Measurements from ENCODE around the gene COX8A. TPM values are rescaled to one million over a fixed set of nuclear protein-coding genes. Genes with fewer than 3 reads are reported as not detected.

Gene COX8A
- total and polyA plus RNA-seq, 10 of the 15 experiments (the other 5 are each of a cell fraction or from before 2014, with no cell fraction given) = 243 to 1,476 (median 522) TPM

DNA sequence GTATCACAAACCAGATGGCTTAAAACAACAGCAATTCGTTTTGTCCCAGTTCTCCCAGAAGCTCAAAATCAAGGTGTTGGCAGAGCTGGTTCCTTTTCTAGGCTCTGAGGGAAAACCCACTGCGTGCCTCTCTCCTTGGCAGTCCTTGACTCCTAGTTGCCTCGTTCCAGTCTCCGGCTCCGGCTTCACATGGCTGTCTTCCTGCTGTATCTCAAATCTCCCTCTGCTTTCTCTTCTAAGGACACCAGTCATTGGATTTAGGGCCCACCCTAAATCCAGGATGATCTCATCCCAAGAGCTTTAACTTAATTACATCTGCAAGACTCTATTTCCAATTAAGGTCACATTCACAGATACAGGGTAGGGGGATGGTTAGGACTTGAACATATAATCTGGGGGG is 44.8 kb upstream of the COX8A start:
- POLR2A ChIA-PET = interaction anchor here (0.6 kb wide), 1 partner anchor 261 kb away, joined by 5 read pairs; no protein-coding TSS in a partner anchor

More for the DNA sequence above, 44.8 kb upstream of the COX8A start:
- H3K79me2 ChIP-seq (ENCODE audit: control insufficient read depth, insufficient read depth, low read length) = no peaks in the 10 kb centered on the region
- in situ Hi-C loops (cut with MboI) = no loop called here
- intact Hi-C loops (cut with micrococcal nuclease; ENCODE audit: unreplicated experiment) = no loop called here
- ATAC-seq (no peak), DNase-seq (ENCODE audit: low read depth, low spot score) (no peak), FAIRE-seq (no peak)
- H3K9me3 ChIP-seq (replicated peaks; ENCODE audit: control insufficient read depth, insufficient read depth, low read length) = no peaks in the 10 kb centered on the region
- no peaks in the 10 kb centered on the region for H3K4me1 ChIP-seq (ENCODE audit: control insufficient read depth, insufficient read depth, low read length)
- no peak overlapping the region for H2AFZ ChIP-seq (ENCODE audit: control insufficient read depth, low read depth, low read length)
- H3K27ac ChIP-seq (ENCODE audit: control insufficient read depth, insufficient read depth) = no peak overlapping the region
- CTCF ChIA-PET = interaction anchor here (2.2 kb wide), 1 partner anchor 92 kb away, joined by 14 read pairs; the partner anchor contains the start of gene MARK2
- RAD21 ChIA-PET (ENCODE audit: unreplicated experiment) = interaction anchor here (0.9 kb wide), 1 partner anchor 91 kb away, joined by 3 read pairs; the partner anchor contains the start of gene MARK2
- no TSS peak for BruUV-seq (replicated peaks)
- H3K4me2 ChIP-seq (ENCODE audit: control insufficient read depth, insufficient read depth) = no peak overlapping the region
- H4K20me1 ChIP-seq (ENCODE audit: control insufficient read depth, insufficient read depth) = no peaks in the 10 kb centered on the region
- SMC1A ChIA-PET (ENCODE audit: uncharacterized antibody, unreplicated experiment) = no interaction called here
- H3K36me3 ChIP-seq (ENCODE audit: control insufficient read depth in 2 of 2, insufficient read depth in 2 of 2, low read length in 1 of 2) = no peaks in the 10 kb centered on the region
- WGBS (ENCODE audit: insufficient coverage, insufficient replicate concordance, low lambda C conversion rate, missing lambda C conversion rate) = 47% methylated on average over 5 of the region's 5 CpGs
- TF ChIP-seq ZNF622 (IDR thresholded peaks at IDR 0.05) = no peak
- no peak for TF ChIP-seq RBBP5 (conservative IDR thresholded peaks at IDR 0.05)
- TF ChIP-seq ATF2 (IDR thresholded peaks at IDR 0.05; ENCODE audit: low read length) = no peak
- no peak for TF ChIP-seq KLF5 (IDR thresholded peaks at IDR 0.05; ENCODE audit: partially characterized antibody)
- TF ChIP-seq PML (IDR thresholded peaks at IDR 0.05; ENCODE audit: low read length) = no peak
- TF ChIP-seq PKNOX1 (IDR thresholded peaks at IDR 0.05) = no peak
- no peak for TF ChIP-seq STAT1 (conservative IDR thresholded peaks at IDR 0.05)
- TF ChIP-seq, protein P1, sequence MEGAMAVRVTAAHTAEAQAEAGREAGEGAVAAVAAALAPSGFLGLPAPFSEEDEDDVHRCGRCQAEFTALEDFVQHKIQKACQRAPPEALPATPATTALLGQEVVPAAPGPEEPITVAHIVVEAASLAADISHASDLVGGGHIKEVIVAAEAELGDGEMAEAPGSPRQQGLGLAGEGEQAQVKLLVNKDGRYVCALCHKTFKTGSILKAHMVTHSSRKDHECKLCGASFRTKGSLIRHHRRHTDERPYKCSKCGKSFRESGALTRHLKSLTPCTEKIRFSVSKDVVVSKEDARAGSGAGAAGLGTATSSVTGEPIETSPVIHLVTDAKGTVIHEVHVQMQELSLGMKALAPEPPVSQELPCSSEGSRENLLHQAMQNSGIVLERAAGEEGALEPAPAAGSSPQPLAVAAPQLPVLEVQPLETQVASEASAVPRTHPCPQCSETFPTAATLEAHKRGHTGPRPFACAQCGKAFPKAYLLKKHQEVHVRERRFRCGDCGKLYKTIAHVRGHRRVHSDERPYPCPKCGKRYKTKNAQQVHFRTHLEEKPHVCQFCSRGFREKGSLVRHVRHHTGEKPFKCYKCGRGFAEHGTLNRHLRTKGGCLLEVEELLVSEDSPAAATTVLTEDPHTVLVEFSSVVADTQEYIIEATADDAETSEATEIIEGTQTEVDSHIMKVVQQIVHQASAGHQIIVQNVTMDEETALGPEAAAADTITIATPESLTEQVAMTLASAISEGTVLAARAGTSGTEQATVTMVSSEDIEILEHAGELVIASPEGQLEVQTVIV (IDR thresholded peaks at IDR 0.05; ENCODE audit: borderline replicate concordance, partially characterized antibody) = no peak
- no peak for TF ChIP-seq YY1 (IDR thresholded peaks at IDR 0.05; ENCODE audit: low read depth, low read length)
- no peak for TF ChIP-seq BACH1 (IDR thresholded peaks at IDR 0.05; ENCODE audit: borderline replicate concordance)
- TF ChIP-seq SPI1 (IDR thresholded peaks at IDR 0.05; ENCODE audit: borderline replicate concordance, insufficient read depth, low read depth, low read length) = no peak
- no peak for TF ChIP-seq ATF7 (IDR thresholded peaks at IDR 0.05; ENCODE audit: low read depth)
- no peak for TF ChIP-seq HDAC6 (IDR thresholded peaks at IDR 0.05; ENCODE audit: unreplicated experiment)
- no peak overlapping the region for H3K9ac ChIP-seq (ENCODE audit: control insufficient read depth, insufficient read depth, low read length)
- no peak overlapping the region for H3K4me3 ChIP-seq
- no peaks in the 10 kb centered on the region; a peak in 1 of 4 replicates for H3K27me3 ChIP-seq (replicated peaks in 1 of 2; ENCODE audit: control insufficient read depth in 2 of 2, insufficient read depth in 2 of 2, low read length in 1 of 2)
